Hepatocyte (in vitro differentiated cells): Measurements from ENCODE around the gene GAS2L1.

Experiments
- CTCF ChIP-seq: fragments of 200-600 bp; sonication (generic); IDR thresholded peaks from 2 replicates; pipeline ENCODE4 v1.5.1; 2016; ENCODE audit warnings: antibody characterized with exemption, mild to moderate bottlenecking; ENCODE audit not compliant: poor library complexity
- EZH2 ChIP-seq: fragments of 200-600 bp; sonication (generic); IDR thresholded peaks from 2 replicates; pipeline ENCODE4 v1.6.1; 2016; ENCODE audit warnings: antibody characterized with exemption, mild to moderate bottlenecking, borderline replicate concordance

DNA sequence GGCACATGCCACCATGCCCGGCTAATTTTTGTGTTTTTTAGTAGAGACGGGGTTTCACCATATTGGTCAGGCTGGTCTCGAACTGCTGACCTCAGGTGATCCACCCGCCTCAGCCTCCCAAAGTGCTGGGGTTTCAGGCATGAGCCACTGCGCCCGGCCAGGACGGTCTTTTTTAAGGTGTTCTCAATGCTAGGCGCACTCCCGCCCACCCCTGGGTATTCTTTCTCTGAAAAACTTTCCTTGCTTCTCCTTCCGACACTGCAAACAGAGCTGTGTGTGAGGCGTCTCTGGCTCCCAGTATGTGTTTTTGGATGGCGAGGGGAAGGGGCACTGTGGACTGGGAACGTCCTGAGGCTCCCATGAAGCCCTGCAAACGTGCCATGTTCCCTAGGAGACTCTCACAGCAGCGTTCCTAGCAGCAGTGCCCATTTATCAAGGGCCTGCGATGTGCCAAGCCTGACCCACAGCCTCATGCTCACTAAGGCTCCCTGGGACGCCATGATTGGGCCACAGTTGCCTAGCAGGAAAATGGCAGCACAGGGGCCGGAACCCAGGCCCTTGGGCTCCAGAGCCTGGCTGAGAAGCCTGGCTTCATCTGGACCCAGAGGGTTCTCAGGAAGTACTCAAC, 11.5 kb downstream of the GAS2L1 start:
- TF ChIP-seq CTCF (no peak), EZH2 (no peak)
